ENCODE measurements around the gene OMA1.

GRCh38 chr1:58528518-58528917 is 18.0 kb downstream of the OMA1 start:
- TF ChIP-seq POLR2A (IDR thresholded peaks at IDR 0.05), result no peak
- no peak for TF ChIP-seq CTCF (IDR thresholded peaks at IDR 0.05)
- TF ChIP-seq POLR2AphosphoS5 (IDR thresholded peaks at IDR 0.05), result no peak
- TF ChIP-seq EP300 (IDR thresholded peaks at IDR 0.05), result no peak
